H1 (cell line): ENCODE measurements around the gene NAA40. TPM values are rescaled to one million over a fixed set of nuclear protein-coding genes. Genes with fewer than 3 reads are reported as not detected.

ENCODE experiments used
- CHD7 ChIP-seq: fragments of 300-600 bp; sonication (generic); IDR thresholded peaks from 2 replicates; pipeline ENCODE4 v1.7.1; 2012; ENCODE audit warnings: low read length, moderate library complexity, mild to moderate bottlenecking, inconsistent platforms; ENCODE audit not compliant: insufficient replicate concordance
- CTBP2 ChIP-seq: IDR thresholded peaks from 2 replicates; pipeline ENCODE4 v1.7.0; 2011; ENCODE audit warnings: borderline replicate concordance, mild to moderate bottlenecking, moderate library complexity, mixed read lengths, low read length; ENCODE audit not compliant: insufficient read depth, insufficient read length
- HDAC6 ChIP-seq: IDR thresholded peaks from one replicate; pipeline ENCODE4 v1.7.1; 2012; ENCODE audit warnings: low read depth, mild to moderate bottlenecking, inconsistent platforms, low read length, moderate library complexity
- RNF2 ChIP-seq: fragments of 200-900, 300-1000 bp; sonication (generic); IDR thresholded peaks from 2 replicates; pipeline ENCODE4 v1.7.1; 2016; ENCODE audit warnings: borderline replicate concordance, low read depth, mild to moderate bottlenecking, antibody characterized with exemption, low read length; ENCODE audit not compliant: poor library complexity, severe bottlenecking; ENCODE audit errors: missing control alignments
- SIN3A ChIP-seq, 2 experiments: IDR thresholded peaks in 1 of 2; conservative IDR thresholded peaks in 1 of 2; 2 replicates each; pipeline ENCODE4 v1.6.1; 2011 to 2012; ENCODE audit warnings: low read length in 2 of 2, improper control_type of control experiment in 1 of 2, low read depth in 1 of 2, mild to moderate bottlenecking in 1 of 2
- TCF12 ChIP-seq: IDR thresholded peaks from 2 replicates; pipeline ENCODE4 v1.6.1; 2011; ENCODE audit warnings: low read depth, mild to moderate bottlenecking, low read length
- polyA plus RNA-seq, 7 experiments: library from polyadenylated mRNA; depleted of rRNA in 3 of 7; stranded (reverse) in 5 of 7; unstranded in 2 of 7; fragments of >200 nt in 5 of 7; fragments of 200-250 nt in 2 of 7; gene quantifications; 1 replicate in 5 of 7; 2 replicates in 1 of 7; 4 replicates in 1 of 7; pipeline versions ENCODE4 v1.2.1 to v1.2.3, GENCODE V29; 2011 to 2013; ENCODE audit warnings: missing spikeins in 2 of 7, mixed read lengths in 2 of 7
- total RNA-seq: library from RNA; stranded (reverse); fragmentation: NEBNext Ultra II Directional; extraction: Animal tissue kit (Norgen Biotek cat#: 25700); gene quantifications from 2 replicates; pipeline ENCODE4 v1.2.1, GENCODE V29; 2021

NAA40 gene
- total and polyA plus RNA-seq, 2 of the 8 experiments (the other 6 are each of a cell fraction or from before 2014, with no cell fraction given) = 20.0 to 31.1 TPM

- TF ChIP-seq CTBP2 (no peak), SIN3A (conservative IDR thresholded peaks at IDR 0.05 in 1 of 2, IDR thresholded peaks at IDR 0.05 in 1 of 2; ENCODE audit: low read depth in 1 of 2, low read length in 2 of 2) (no peak), HDAC6 (no peak), TCF12 (no peak), CHD7 (no peak), RNF2 (no peak)
- TF ChIP-seq, all 59 proteins: peak for 0
These were observed 48.4 kb upstream of the NAA40 start (continued) for GRCh38 chr11:63890368-63890767.
